Measurements from ENCODE around the gene MAGED2. TPM values are rescaled to one million over a fixed set of nuclear protein-coding genes. Genes with fewer than 3 reads are reported as not detected.
"Not testable (repeated sequence)": the region's sequence is repeated elsewhere in the genome, so short reads cannot be mapped to it uniquely, and the experiment has no call there.

Gene MAGED2
- total RNA-seq = 60.3 TPM
- long read RNA-seq, transcript MAGED2-204 (13 exons, 2,048 nt) = minor isoform, 46 of 172 reads
- long read RNA-seq, transcript MAGED2-201 (12 exons, 1,958 nt) = minor isoform, 14 of 172 reads
- long read RNA-seq, transcript MAGED2-203 (12 exons, 2,066 nt) = minor isoform, 16 of 172 reads
- long read RNA-seq, transcript MAGED2-206 (13 exons, 2,189 nt) = major isoform, 71 of 172 reads
- long read RNA-seq, partial matches to known transcripts = 11 of 172 reads
- long read RNA-seq, other reads (novel, unspliced or antisense) = 13 of 172 reads

DNA sequence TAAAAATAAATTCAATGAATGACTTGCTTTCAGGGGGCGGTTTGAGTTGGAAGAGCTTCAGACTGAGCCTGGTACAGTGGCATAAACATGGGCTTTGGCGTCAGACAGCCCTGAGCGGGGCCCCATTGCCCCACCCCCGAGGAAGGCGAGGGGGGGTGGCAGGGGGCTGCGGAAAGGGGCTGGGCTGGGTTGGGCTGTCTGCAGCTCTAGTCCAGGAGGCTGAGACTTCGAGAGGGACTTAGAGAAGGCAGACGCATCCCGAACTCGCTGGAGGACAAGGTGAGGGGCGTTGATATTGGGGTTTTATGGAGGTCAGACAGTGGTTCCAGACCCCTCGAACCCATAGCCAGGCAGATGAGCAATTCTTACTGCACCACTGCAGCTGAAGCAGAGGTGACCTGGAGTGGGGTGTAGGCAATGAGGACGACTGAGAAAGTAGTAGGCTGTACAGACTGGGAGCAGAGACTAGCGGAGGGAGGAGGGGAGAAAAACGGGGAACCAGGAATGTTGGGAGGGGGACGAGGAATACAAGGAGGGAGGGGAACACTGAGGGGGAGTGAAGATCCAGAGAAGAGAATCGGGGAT, at the start of gene MAGED2:
Gene MAGED2, plus strand, starts transcription at position 222 of the 585 bp plus-strand sequence. CDS start 1,587 bp downstream, outside the sequence.
- intact Hi-C loops (cut with micrococcal nuclease) = no loop called here
- peak; percentile 64 for ATAC-seq
- peak; percentile 46 for DNase-seq

DNA sequence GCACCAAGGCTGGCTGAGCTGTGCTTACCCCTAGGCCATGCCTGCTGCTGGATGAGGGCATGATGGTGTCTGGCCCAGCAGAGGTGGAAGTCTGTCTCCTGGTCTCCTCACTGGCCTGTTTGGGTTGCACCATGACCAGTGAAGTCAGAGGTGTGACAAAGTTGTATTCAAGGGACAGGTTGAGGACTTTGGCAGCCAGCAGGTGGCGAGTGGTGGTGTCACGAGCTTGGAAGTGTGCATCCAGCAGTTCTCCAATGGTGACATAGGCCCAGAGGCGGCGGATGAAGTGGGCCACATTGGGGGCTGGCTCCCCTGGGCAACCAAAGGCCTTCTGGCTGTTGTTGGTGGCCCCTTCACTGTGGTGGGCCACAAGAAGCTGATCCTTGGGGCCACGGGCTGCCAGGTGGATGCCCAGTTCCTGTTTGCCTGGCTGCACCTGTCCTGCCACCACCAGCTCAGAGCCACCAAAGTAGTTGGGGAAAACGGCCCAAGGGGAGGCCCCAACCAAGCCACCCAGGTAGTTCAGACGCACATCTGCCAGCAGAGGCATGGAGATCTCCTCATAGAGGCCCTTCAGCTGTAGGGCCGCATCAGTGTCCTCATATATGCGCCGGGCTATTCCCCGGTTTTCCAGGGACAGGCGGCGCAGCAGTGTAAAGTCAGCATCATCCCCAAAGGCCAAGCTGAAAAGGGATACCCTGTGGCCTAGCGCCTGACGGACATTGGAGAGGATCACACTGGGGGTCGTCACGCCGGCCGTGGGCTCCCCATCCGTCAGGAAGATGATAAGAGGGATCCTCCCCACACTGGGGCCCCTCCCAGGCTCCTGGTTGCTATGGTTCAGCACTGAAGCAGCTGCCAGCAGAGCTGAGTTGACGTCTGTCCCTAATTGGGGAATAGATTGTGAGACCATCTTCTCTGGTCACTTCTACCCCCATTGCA, 49.2 kb upstream of the MAGED2 start:
- intact Hi-C loops (cut with micrococcal nuclease) = no loop called here
- DNase-seq (no peak), ATAC-seq (no peak)

DNA sequence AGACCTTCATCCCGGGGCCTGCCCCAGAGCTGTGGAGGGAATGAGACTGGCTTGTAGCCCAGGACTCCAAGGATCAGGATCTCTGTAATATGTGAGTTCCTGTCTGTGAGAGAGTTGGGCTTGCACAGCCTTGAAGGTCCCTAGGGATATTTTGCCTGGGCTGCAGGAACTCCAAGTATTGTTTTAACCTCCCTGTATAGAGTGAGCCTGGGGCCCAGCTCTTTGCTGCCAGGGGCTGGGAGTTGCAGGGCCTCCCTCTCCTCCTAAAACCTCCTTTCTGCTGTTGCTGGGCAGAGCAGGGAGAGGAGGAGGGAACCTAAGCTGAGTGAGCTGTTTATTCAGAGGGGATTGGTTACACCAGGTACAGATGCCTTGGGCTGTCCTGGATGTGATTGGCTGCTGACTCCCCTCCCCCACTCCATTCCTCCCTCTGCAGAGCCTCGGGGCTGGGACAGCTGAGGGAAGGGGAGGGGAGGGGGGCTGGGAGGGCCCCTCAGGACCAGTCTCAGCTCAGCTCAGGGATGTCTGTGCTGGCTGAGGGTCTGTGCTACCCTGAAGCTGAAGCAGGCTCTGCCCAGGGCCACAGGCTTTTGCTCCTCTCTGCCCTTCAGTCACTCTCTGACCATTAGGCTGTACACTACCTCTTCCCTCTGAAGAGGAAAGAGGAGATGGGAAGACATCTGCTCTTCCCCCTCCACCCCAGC, 33.0 kb upstream of the MAGED2 start:
- not testable (repeated sequence) for DNase-seq

DNA sequence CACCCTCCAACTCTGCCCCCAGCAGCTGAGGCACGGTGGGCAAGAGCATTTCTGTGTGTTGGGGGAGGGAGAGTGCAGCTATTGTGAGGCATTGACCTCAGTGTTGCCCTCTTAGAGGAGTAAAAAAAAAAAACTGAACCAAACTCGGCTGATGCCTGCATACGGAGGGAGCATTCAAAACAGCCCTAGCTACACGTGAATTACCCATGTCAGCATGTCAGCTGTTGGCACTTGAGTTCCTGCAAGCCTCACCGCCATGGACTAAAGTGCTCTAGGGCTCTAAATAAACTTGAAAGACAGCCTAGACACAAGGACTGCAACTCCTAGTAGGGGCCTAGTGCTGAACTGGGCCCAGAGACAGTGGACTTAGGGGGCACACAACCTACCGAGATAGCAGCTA, 31.5 kb upstream of the MAGED2 start:
- no peak for ATAC-seq
- DNase-seq = no peak
- intact Hi-C loops (cut with micrococcal nuclease) = no loop called here

More for the DNA sequence above, 33.0 kb upstream of the MAGED2 start:
- ATAC-seq = peak; percentile 86
- intact Hi-C loops (cut with micrococcal nuclease) = not testable (repeated sequence)

GRCh38 chrX:54776987-54777672, 30.4 kb upstream of the MAGED2 start:
- ATAC-seq (no peak), DNase-seq (no peak)
- intact Hi-C loops (cut with micrococcal nuclease) = no loop called here

- intact Hi-C loops (cut with micrococcal nuclease) = no loop called here
- DNase-seq = no peak
- no peak for ATAC-seq
These were observed 21.6 kb upstream of the MAGED2 start for GRCh38 chrX:54785901-54786300.

DNA sequence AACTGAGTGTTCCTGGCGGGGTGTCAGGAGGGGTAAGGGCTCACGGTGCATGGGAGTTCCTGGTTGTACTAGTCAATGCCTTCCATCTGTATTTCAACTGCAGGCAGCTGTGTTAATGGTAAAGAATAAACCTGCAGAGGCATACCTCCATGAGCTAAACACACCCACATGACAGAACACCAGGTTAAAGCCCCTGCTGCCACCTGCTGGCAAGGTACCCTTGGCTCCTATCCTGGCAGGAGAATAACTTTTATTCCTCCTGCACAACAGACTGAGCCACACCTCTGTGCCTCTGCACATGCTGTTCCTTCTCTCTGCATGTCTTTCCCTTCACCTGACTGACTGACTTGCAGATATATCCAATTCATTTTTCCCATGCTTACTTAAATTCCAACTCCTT, 20.6 kb upstream of the MAGED2 start:
- intact Hi-C loops (cut with micrococcal nuclease) = no loop called here
- no peak for DNase-seq
- ATAC-seq = no peak

- ATAC-seq (no peak), DNase-seq (no peak)
- intact Hi-C loops (cut with micrococcal nuclease) = no loop called here
These were observed 19.1 kb upstream of the MAGED2 start for GRCh38 chrX:54788446-54788845.

- intact Hi-C loops (cut with micrococcal nuclease); ATAC-seq; DNase-seq: not testable (repeated sequence)
These were observed 18.1 kb upstream of the MAGED2 start for GRCh38 chrX:54789405-54789804.

- DNase-seq (no peak), ATAC-seq (no peak)
- intact Hi-C loops (cut with micrococcal nuclease) = no loop called here
These were observed 13.5 kb upstream of the MAGED2 start for GRCh38 chrX:54794028-54794427.

DNA sequence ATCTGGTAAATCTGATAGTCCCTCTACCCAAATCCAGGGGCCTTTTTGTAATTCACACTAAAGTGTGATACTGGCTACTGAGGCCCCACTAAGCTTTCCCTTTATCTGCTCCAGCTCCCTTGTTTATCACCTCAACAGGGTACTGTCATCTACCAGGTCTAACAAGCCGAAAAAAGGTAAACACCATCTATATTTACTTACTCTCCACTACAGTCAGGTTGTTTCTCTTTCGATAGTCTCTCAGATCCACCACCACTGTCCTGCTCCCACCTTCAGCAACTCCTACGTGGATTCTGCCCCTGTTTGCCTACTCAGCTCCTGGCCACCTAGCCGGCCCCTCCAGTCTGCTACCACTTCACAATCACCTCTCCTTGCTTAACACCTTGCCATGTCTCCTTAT, 12.8 kb upstream of the MAGED2 start:
- intact Hi-C loops (cut with micrococcal nuclease) = no loop called here
- DNase-seq (no peak), ATAC-seq (no peak)

- intact Hi-C loops (cut with micrococcal nuclease) = no loop called here
- ATAC-seq (no peak), DNase-seq (no peak)
These were observed 9.4 kb upstream of the MAGED2 start, which contains the start of gene ITIH6 for GRCh38 chrX:54798137-54798536. Gene ITIH6 (minus strand): TSS chrX:54798255. CDS start chrX:54798210, 45 bp downstream.

GRCh38 chrX:54799046-54799445, 8.5 kb upstream of the MAGED2 start:
- ATAC-seq (no peak), DNase-seq (no peak)
- intact Hi-C loops (cut with micrococcal nuclease) = no loop called here

DNA sequence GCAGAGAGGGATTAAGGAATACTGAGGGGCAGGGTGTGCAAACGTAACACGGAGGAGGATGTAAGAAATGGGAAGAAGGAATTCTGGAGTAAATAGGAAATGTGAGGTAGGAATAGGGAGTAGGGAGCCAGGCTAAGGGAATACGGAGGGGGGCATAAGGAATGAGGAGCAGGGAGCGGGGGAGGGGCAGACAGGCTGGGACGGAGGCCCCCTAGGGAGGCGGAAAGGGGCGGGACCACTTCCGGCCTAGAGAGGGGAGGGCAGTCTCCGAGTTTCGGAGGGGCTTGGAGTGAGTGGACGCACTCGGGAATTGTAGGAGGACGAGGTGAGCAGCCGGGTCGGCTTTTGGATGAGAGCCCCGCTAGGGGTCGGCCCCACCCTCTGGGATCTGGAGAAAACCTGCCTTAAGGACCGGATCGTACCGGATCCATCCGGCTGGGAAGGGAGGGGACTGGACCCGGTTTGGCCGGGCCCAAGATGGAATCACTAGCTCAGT, 612 bp downstream of the MAGED2 start:
- DNase-seq (peak; percentile 83), ATAC-seq (peak; percentile 91)
- intact Hi-C loops (cut with micrococcal nuclease) = no loop called here

DNA sequence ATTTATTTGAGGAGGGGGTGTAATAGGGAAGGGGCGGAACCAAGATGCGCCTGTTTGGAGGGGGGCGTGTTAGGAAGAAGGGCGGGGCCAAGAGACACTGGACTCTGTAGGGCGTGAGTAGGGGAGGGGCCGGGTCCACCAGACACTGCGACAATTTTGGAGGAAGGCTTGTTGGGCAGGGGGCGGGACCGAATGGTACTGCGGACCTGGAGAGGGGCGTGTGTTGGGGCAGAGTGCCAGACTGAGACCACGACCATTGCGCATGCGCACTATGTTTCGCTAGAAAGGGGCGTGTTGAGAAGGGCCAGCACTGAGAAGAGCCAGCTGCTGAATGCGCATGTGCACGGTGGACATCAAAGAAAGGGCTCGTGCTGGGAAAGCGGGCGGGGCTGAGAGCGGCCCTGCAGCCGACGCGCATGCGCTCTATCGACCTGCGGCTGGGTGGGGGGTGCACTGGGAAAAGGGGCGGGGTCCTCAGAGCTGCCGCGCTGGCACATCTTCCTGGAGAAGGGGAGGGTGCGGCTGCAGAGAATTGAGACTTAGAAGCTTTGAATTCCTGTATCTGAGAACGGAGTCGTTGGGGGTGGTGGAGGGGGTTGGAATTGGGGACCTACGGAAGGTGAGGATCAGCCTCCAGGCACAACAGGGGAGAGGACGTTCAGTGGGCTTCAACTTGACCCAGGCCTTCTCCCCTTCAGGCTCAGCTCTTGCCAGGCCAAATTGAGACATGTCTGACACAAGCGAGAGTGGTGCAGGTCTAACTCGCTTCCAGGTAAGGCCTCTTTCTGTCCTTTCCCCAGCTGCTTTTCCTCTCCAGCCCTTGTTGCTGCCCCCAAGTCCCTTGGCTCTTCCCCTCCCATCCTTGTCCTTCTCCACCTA, 1.3 kb downstream of the MAGED2 start:
- ATAC-seq (peak; percentile 92), DNase-seq (peak; percentile 93)
- intact Hi-C loops (cut with micrococcal nuclease) = no loop called here

DNA sequence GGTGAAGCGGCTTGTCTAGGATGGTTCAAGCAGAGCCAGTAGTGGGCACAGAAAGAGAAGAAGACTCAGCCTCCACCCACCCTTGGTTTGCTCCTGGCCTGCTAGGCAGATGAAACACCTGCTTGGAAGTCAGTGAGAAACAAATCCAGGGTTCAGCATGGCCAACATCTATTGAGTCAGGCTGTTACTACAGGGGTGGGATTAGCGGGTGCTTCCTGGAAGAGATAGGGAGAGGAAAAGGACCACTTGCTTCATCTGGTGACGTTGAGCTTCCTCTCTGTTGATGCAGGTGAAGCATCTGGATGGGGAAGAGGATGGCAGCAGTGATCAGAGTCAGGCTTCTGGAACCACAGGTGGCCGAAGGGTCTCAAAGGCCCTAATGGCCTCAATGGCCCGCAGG, 3.0 kb downstream of the MAGED2 start:
- intact Hi-C loops (cut with micrococcal nuclease) = no loop called here
- no peak for DNase-seq
- no peak for ATAC-seq

DNA sequence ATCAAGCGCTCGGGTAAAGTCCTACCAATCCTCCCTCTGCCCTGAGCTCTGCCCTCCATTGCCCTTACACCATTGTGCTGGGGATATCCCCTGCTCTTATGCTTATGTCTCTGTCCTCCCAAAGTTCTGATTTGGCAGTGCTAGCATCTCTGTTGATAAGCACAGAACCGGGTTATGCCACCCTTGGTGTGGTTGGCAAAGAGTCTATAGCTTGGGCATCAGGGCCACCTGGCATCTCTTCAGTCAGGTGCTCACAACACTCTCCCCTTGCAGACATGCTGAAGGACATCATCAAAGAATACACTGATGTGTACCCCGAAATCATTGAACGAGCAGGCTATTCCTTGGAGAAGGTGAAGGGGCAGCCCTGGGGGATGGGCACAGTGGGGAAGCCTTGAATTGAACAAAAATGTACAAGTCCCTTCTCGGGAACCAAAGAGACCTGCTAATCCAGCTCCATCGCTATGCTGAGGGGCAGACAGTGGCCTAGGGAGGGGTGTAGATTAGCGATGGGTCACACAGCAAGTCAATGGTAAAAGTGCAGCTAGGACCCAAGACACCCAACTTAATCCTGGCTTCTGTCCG, 3.8 kb downstream of the MAGED2 start:
- DNase-seq = no peak
- no peak for ATAC-seq
- intact Hi-C loops (cut with micrococcal nuclease) = no loop called here

Data from left ventricle myocardium superior (tissue), 1 donor.